Kidney (tissue), 14 donors: Measurements from ENCODE around the gene MGARP. TPM values are rescaled to one million over a fixed set of nuclear protein-coding genes. Genes with fewer than 3 reads are reported as not detected.

ENCODE experiments used
- DNase-seq, 5 donors: peaks; one replicate each; pipeline ENCODE4 v3.0.0-alpha.2; 2013 to 2020
- FAIRE-seq: peaks from 2 replicates; lab custom pipeline; 2012; peaks lifted over from hg19 to GRCh38; lab: Jason Lieb, UNC
- H3K27ac ChIP-seq, 2 donors: one replicate each; pipeline ENCODE4 v1.7.0; 2013; ENCODE audit warnings: low read depth in 2 of 2, low read length in 2 of 2, inconsistent platforms in 1 of 2
- H3K27me3 ChIP-seq: one replicate; pipeline ENCODE4 v1.7.1; 2013; ENCODE audit warnings: low read length, inconsistent platforms; ENCODE audit not compliant: control insufficient read depth, insufficient read depth
- H3K36me3 ChIP-seq, 3 donors: one replicate each; pipeline versions ENCODE4 v1.7.0 to v1.7.1; 2013; ENCODE audit warnings: low read length in 3 of 3, control low read depth in 1 of 3, inconsistent platforms in 1 of 3; ENCODE audit not compliant: insufficient read depth in 3 of 3, control insufficient read depth in 2 of 3
- H3K4me1 ChIP-seq, 3 donors: one replicate each; pipeline versions ENCODE4 v1.7.0 to v1.7.1; 2013; ENCODE audit warnings: low read length in 3 of 3, inconsistent platforms in 1 of 3, low read depth in 1 of 3; ENCODE audit not compliant: control insufficient read depth in 2 of 3, insufficient read depth in 2 of 3
- H3K4me3 ChIP-seq, 3 donors: one replicate each; pipeline versions ENCODE4 v1.7.0 to v1.8.1; 2013; ENCODE audit warnings: low read length in 3 of 3, control low read depth in 1 of 3, inconsistent platforms in 1 of 3
- H3K9ac ChIP-seq, 3 donors: one replicate each; pipeline versions ENCODE4 v1.7.0 to v1.7.1; 2013; ENCODE audit warnings: low read length in 3 of 3, control low read depth in 1 of 3, inconsistent platforms in 1 of 3
- H3K9me3 ChIP-seq, 3 donors: one replicate each; pipeline versions ENCODE4 v1.7.0 to v1.7.1; 2013; ENCODE audit warnings: low read length in 3 of 3, control low read depth in 1 of 3, inconsistent platforms in 1 of 3; ENCODE audit not compliant: control insufficient read depth in 2 of 3, insufficient read depth in 1 of 3
- intact Hi-C: fragments of 100-400 bp; cut with DNase I; formaldehyde crosslinking; loops from one replicate; pipeline ENCODE4 v1.11.1; 2022
- polyA plus RNA-seq: library from polyadenylated mRNA; stranded (reverse); fragments of 350-450 nt; fragmentation: Illumina TruSeq; extraction: RNeasy Lipid Tissue Mini Kit (QIAGEN cat#74804); gene quantifications from one replicate; pipeline ENCODE4 v1.2.3, GENCODE V29; 2014; ENCODE audit warnings: low read depth, low replicate concordance; ENCODE audit not compliant: insufficient read depth
- total RNA-seq: library from RNA; stranded (reverse); fragmentation: NEBNext Ultra II Directional; extraction: Animal tissue kit (Norgen Biotek cat#: 25700); gene quantifications from one replicate; pipeline ENCODE4 v1.2.1, GENCODE V29; 2021
- TF ChIP-seq, protein P1 (sequence below): IDR thresholded peaks from 3 replicates; pipeline ENCODE4 v1.5.1; 2012; ENCODE audit warnings: mild to moderate bottlenecking, moderate library complexity, borderline replicate concordance; ENCODE audit not compliant: insufficient read depth; ENCODE audit errors: extremely low read depth
- donor health status: control.
- donor health status: control.
- donor health status: control.
- donor health status: control.
- donor health status: control.
- donor health status: DM: yes; HTN: yes; CAD: no.
- donor health status: Normal renal cell carcinoma (clear cell type).

Gene MGARP
- total and polyA plus RNA-seq, 2 donors from 2014 or later = 0.25 to 4.3 TPM

DNA sequence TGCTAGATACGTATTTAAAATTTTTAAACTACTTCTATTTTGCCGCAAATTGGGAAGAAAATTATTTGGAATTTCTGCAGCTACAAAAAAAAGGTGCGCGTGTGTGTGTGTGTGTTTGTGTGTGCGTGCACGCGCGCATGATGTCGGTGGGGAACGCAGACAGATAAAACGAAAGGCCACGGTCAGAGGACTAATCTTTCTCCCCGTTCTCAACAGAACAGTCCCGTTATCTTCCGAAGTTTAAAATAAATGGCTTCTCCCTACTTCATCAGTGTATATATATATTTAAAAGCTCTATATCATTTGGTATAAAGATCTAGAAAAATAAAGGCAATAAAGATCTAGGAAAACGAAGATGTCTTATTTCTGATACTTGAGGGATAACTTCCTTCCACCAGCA lies 1.5 kb downstream of the MGARP start:
- TF ChIP-seq, protein P1, sequence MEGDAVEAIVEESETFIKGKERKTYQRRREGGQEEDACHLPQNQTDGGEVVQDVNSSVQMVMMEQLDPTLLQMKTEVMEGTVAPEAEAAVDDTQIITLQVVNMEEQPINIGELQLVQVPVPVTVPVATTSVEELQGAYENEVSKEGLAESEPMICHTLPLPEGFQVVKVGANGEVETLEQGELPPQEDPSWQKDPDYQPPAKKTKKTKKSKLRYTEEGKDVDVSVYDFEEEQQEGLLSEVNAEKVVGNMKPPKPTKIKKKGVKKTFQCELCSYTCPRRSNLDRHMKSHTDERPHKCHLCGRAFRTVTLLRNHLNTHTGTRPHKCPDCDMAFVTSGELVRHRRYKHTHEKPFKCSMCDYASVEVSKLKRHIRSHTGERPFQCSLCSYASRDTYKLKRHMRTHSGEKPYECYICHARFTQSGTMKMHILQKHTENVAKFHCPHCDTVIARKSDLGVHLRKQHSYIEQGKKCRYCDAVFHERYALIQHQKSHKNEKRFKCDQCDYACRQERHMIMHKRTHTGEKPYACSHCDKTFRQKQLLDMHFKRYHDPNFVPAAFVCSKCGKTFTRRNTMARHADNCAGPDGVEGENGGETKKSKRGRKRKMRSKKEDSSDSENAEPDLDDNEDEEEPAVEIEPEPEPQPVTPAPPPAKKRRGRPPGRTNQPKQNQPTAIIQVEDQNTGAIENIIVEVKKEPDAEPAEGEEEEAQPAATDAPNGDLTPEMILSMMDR = no peak
- Histone ChIP-seq H3K36me3 (no peaks in the 10 kb centered on the region), H3K4me3 (peak overlapping the region in 1 of 3 donors; percentile 69), H3K27ac (no peak overlapping the region), H3K9me3 (no peaks in the 10 kb centered on the region), H3K9ac (no peak overlapping the region), H3K4me1 (peaks cover 0 to 4% (median 0%) of the 10 kb centered on the region in 3 donors), H3K27me3 (peaks cover 21% of the 10 kb centered on the region)
- intact Hi-C loops = no loop called here
- DNase-seq = peak in 1 of 5 donors; percentile 13
- FAIRE-seq = no peak

DNA sequence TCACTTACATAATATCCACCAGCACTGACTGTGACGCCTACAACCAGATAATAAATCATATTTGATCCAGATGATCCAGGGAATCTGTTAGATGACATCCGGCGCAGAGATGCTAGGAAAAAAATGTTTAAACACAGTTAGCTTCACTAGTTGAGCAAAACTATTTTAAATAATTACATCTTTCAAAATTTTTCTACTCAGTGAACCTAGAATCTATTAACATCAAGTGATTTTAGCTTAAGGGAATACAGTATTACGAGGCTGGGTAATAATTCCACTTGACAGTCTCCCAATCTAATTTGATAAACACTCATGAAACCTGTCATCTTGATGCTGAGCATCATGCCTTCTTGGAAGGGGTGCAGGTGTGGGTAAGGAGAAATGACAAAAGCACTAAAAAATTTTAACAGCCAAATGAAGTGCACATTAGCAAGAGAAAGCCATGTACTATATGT lies 4.7 kb downstream of the MGARP start:
- FAIRE-seq = no peak
- Histone ChIP-seq H3K9ac (no peak overlapping the region), H3K4me3 (no peak overlapping the region), H3K27ac (no peak overlapping the region), H3K4me1 (peaks cover 0 to 4% (median 0%) of the 10 kb centered on the region in 3 donors), H3K36me3 (no peaks in the 10 kb centered on the region), H3K27me3 (peaks cover 21% of the 10 kb centered on the region), H3K9me3 (no peaks in the 10 kb centered on the region)
- DNase-seq = no peak
- intact Hi-C loops = no loop called here
- TF ChIP-seq, protein P1 = no peak

DNA sequence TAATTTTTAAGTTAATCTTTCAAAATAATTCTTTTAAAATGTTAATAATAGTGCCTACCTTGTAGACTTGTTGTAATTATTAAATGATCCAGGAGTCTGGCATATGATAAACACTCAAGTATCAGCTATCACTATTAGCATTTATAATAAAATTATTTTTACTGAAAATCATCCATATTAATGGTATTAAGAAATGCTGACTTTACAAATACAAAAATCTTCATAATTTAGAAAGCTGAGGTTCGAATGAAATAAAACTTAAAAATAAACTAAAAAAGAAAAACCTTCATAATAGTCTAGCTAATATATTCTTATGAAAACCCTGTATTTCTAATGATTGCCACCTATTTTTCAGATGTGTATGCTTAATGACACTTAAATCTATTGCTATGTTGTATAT lies 5.2 kb downstream of the MGARP start:
- no peak overlapping the region for H3K27ac ChIP-seq
- no peak overlapping the region for H3K9ac ChIP-seq
- no peaks in the 10 kb centered on the region for H3K36me3 ChIP-seq
- no peaks in the 10 kb centered on the region for H3K9me3 ChIP-seq
- TF ChIP-seq, protein P1 = no peak
- H3K4me3 ChIP-seq = no peak overlapping the region
- FAIRE-seq (no peak), DNase-seq (no peak)
- peaks cover 0 to 4% (median 0%) of the 10 kb centered on the region in 3 donors for H3K4me1 ChIP-seq
- intact Hi-C loops = no loop called here
- H3K27me3 ChIP-seq = peaks cover 21% of the 10 kb centered on the region

DNA sequence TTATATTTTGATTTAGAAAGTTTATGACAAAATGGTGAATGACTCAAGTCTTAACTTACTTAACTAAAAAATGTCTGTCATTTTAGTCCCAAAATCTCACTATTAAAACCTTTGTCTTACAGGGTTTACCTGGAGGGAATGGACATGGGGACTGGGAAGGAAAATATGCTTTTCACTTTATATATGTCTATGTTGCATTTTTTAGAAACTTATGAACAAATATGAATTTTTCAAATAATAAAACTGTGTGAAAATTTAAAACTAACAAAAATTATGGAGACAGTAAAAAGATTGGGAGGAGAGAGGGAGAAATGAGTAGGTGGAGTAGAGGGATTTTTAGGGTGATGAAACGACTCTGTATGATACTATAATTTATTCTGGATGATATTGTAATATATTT lies 6.2 kb downstream of the MGARP start:
- no peaks in the 10 kb centered on the region for H3K4me1 ChIP-seq
- TF ChIP-seq, protein P1 = no peak
- no peak for FAIRE-seq
- H3K9ac ChIP-seq = no peak overlapping the region
- no peaks in the 10 kb centered on the region for H3K9me3 ChIP-seq
- no peaks in the 10 kb centered on the region for H3K36me3 ChIP-seq
- no peak overlapping the region for H3K4me3 ChIP-seq
- H3K27me3 ChIP-seq = peaks cover 12% of the 10 kb centered on the region
- intact Hi-C loops = no loop called here
- DNase-seq = no peak
- no peak overlapping the region for H3K27ac ChIP-seq
